ENCODE results near the gene HSFX3.
"Not testable (repeated sequence)": the region's sequence is repeated elsewhere in the genome, so short reads cannot be mapped to it uniquely, and the experiment has no call there.

Gene HSFX3

GRCh38 chrX:149551939-149552248 lies 2.2 kb upstream of the HSFX3 start:
- H3K27ac Mint-ChIP-seq, H3K27me3 Mint-ChIP-seq, H3K9me3 Mint-ChIP-seq, DNase-seq, H3K4me3 Mint-ChIP-seq, H3K4me1 Mint-ChIP-seq: not testable (repeated sequence)
- peak; percentile 78 for ATAC-seq

DNA sequence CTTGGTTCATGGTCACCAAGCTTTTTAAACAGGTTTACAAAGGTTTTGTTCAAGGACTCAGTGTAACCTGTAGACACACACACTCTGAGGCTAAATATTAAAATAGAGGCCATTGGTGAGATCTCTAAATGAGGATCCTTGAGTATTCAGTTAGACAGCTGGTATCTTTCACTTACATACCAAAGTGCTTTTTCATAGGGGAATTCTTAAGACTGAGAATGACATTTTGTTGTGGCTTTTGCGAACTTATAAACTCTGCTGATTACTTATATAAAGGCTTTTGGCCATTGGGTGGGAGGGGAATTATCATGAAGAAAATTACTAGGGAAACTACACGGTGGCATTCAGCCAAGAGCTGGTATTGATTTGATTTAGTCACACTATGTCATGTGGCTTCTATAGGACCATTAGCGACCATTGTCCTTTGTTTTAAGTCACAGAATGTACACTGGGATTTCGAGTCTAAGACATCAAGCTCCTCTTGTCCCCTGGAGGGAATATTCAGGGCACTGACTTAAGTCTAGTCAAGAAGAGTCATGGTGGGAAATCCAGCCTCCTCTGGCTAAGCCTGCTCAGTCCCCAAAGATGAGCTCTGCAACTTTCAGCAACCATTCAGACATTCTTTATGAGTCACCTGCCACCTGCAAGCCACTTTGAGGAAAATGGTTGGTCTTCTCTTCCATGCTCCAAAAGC lies 1.7 kb upstream of the HSFX3 start:
- not testable (repeated sequence) for H3K9me3 Mint-ChIP-seq

GRCh38 chrX:149550454-149550853 lies 730 bp upstream of the HSFX3 start:
- H3K4me1 Mint-ChIP-seq, H3K27ac Mint-ChIP-seq, H3K27me3 Mint-ChIP-seq, H3K4me3 Mint-ChIP-seq, H3K9me3 Mint-ChIP-seq: not testable (repeated sequence)
- ATAC-seq (peak; percentile 69), DNase-seq (peak in 1 of 2 donors; percentile 35)

More for the DNA sequence above, 1.7 kb upstream of the HSFX3 start:
- ATAC-seq = peak; percentile 78
- H3K27me3 Mint-ChIP-seq, DNase-seq, H3K4me1 Mint-ChIP-seq, H3K27ac Mint-ChIP-seq, H3K4me3 Mint-ChIP-seq: not testable (repeated sequence)

DNA sequence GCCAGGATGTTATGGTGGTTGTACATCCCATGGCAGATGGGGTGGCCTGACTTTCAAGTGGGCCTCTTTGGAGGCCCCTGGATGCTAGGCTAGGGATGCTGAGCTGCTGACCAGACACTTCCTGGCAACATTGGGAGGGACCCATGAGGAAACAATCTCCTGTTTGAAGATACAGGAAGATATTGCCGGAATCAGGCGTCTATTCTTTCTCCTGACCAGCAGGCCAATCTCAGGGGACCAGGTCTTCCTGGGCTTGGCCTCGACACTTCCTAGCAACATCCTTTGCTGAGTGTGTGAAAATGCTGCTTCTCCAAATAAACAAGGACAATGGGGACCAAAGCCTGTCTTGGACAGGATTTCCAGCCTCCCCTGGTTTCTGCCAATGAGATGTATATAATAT lies 1.9 kb downstream of the HSFX3 start:
- not testable (repeated sequence) for DNase-seq, H3K4me3 Mint-ChIP-seq, H3K9me3 Mint-ChIP-seq, H3K4me1 Mint-ChIP-seq, ATAC-seq, H3K27me3 Mint-ChIP-seq, H3K27ac Mint-ChIP-seq

DNA sequence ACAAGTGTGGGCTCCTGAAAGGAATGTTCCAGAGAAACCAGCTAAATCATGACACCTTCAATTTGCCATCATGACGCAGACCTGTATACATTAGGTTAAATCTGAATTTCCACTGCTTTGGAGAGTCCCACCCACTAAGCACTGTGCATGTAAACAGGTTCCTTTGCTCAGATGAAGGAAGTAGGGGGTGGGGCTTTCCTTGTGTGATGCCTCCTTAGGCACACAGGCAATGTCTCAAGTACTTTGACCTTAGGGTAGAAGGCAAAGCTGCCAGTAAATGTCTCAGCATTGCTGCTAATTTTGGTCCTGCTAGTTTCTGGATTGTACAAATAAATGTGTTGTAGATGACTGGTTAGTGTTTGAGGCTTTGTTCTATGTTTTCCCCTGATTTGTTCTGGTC lies 2.8 kb downstream of the HSFX3 start:
- H3K4me1 Mint-ChIP-seq, H3K27me3 Mint-ChIP-seq, H3K4me3 Mint-ChIP-seq, DNase-seq, ATAC-seq, H3K9me3 Mint-ChIP-seq, H3K27ac Mint-ChIP-seq: not testable (repeated sequence)

DNA sequence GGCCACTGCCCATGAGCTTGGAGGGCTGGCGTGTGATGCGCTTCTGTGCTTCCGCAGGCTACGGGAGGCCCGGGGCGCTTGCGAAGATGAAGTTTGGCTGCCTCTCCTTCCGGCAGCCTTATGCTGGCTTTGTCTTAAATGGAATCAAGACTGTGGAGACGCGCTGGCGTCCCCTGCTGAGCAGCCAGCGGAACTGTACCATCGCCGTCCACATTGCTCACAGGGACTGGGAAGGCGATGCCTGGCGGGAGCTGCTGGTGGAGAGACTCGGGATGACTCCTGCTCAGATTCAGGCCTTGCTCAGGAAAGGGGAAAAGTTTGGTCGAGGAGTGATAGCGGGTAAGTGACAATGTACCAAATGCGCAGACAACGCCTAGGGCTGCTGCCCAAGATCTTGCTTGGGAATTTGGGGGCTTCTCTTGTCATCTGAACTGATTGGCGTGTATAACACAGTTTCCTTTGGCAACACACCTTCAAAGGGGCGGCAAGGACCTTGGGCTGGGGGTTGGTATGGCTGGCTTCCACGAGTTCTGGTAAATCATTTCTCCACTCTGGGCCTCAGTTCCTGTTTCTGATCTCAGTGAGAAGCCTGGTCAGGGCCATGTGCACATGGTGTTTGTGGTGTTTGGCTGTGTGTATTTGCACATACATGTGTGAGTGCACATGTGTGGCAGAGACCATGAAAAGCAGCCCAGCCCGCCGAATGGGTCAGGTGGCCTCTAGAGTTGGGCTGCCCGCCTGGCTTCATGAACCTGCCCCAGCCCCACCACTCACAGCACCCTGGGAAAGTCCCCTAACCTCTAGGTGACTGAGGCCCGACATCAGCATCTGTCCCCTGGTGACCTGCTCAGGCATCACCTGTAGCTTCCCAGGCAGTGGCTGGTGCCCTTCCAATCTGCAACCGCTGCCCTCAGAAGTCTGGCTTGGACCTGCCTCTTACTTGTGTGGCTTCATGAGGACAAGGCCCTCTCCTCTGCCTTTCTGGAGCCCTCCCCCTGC lies 3.9 kb downstream of the HSFX3 start:
- DNase-seq, H3K9me3 Mint-ChIP-seq, H3K27ac Mint-ChIP-seq, H3K27me3 Mint-ChIP-seq, H3K4me1 Mint-ChIP-seq, H3K4me3 Mint-ChIP-seq, ATAC-seq: not testable (repeated sequence)

- Mint-ChIP-seq H3K4me1 (peaks cover 17% of the 10 kb centered on the region), H3K27ac (peak overlapping the region; percentile 96 to 100)
Measured at GRCh38 chrX:149541521-149542047, 8.1 kb downstream of the HSFX3 start.

DNA sequence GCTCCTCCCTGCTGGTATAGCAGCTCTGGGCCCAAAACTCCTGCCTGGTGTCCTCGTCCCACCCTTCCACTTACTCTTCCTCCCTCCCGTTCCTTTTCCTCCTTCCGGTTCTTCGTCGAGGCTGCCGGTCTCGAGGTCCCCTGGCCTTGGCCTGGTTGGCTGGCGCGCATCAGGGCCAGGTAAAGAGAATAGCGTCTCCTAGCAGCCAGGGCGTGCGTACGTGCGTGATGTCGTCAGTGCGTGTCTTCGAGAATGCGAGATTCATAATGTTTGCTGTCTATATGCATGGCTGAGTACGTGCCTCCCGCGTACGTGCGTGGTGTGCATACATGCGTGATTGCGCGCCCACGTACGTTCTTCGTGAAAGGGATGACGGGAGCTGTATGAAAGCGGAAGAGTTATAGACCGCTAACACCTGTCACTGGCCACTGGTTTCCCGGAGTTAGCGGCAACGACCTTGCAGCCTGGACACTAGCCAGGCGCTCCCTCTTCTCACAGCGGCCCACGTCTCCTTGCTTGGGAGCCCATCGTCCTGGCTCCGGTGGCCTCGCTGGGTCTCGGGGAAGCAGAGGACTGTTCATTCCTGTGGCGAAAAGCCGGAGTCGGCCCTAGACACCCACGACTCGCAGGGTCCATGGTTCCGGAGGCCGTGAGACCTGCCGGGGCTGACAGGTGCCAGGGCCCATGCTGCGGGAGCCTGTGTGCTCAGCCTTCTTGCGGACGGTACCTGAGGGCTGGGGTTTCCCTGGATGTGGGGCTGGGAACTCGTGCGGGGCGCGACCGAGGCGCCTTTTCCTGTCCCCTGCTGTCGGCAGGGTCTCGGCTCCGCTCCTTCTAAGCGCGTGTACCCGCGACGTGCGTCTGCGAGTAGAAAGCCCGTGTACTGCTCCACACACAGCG lies 8.9 kb downstream of the HSFX3 start, which contains the start of gene EOLA1:
TSS of gene EOLA1 (plus strand) at position 392 of the 900 bp plus-strand sequence. CDS start 4,619 bp downstream, outside the sequence.
- ATAC-seq (peak; percentile 90), DNase-seq (peak; percentile 84 to 92)
- H3K4me3 Mint-ChIP-seq = peak within 1 kb of the TSS; percentile 93 to 96
- peaks cover 17% of the 10 kb centered on the region for H3K4me1 Mint-ChIP-seq
- no peaks in the 10 kb centered on the region for H3K9me3 Mint-ChIP-seq
- no peaks in the 10 kb centered on the region for H3K27me3 Mint-ChIP-seq
- peak within 1 kb of the TSS; percentile 96 to 100 for H3K27ac Mint-ChIP-seq

More at GRCh38 chrX:149541521-149542047, 8.1 kb downstream of the HSFX3 start:
- Mint-ChIP-seq H3K4me3 (peak overlapping the region; percentile 88 to 93), H3K9me3 (no peaks in the 10 kb centered on the region), H3K27me3 (no peaks in the 10 kb centered on the region)
- DNase-seq (no peak), ATAC-seq (no peak)

DNA sequence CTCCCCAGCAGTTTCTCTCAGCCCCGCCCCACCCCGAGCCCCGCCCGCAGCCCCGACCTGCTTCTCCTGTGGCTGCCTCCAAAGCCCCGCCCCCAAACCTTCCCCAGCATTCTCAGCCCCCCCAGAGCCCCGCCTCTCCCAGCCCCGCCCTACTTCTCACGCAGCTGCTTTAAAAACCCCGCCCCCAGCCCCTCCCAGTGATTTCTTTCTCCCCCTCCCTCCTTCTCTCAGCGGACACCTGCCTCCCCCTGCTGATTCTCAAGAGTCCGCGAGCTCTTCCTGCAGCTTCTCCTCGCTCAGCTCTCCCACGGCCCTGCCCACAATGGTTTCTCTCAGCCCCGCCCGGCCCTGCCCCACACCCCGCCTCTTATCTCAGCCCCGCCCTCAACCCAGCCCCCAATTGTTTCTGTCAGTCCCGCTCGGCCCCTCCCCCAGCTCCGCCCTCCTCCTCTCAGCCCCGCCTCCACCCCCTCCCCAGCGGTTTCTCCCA lies 9.5 kb downstream of the HSFX3 start:
- Mint-ChIP-seq H3K9me3 (no peaks in the 10 kb centered on the region), H3K4me3 (peak overlapping the region; percentile 88 to 93), H3K27ac (peak overlapping the region; percentile 96 to 100), H3K27me3 (no peaks in the 10 kb centered on the region), H3K4me1 (peaks cover 11% of the 10 kb centered on the region)
- DNase-seq = peak; percentile 81 to 85
- ATAC-seq = peak; percentile 57

- Mint-ChIP-seq H3K27me3 (no peaks in the 10 kb centered on the region), H3K4me3 (peak overlapping the region; percentile 93 to 96), H3K27ac (peak overlapping the region; percentile 86 to 89), H3K4me1 (peaks cover 11% of the 10 kb centered on the region), H3K9me3 (no peaks in the 10 kb centered on the region)
- peak; percentile 65 for ATAC-seq
- peak; percentile 77 to 88 for DNase-seq
Measured at GRCh38 chrX:149539283-149540130, 10.2 kb downstream of the HSFX3 start.

GRCh38 chrX:149537474-149537873 lies 12.2 kb downstream of the HSFX3 start:
- H3K4me3 Mint-ChIP-seq, H3K9me3 Mint-ChIP-seq, H3K27ac Mint-ChIP-seq, DNase-seq, H3K27me3 Mint-ChIP-seq, ATAC-seq: not testable (repeated sequence)
- peaks cover 14% of the 10 kb centered on the region for H3K4me1 Mint-ChIP-seq

DNA sequence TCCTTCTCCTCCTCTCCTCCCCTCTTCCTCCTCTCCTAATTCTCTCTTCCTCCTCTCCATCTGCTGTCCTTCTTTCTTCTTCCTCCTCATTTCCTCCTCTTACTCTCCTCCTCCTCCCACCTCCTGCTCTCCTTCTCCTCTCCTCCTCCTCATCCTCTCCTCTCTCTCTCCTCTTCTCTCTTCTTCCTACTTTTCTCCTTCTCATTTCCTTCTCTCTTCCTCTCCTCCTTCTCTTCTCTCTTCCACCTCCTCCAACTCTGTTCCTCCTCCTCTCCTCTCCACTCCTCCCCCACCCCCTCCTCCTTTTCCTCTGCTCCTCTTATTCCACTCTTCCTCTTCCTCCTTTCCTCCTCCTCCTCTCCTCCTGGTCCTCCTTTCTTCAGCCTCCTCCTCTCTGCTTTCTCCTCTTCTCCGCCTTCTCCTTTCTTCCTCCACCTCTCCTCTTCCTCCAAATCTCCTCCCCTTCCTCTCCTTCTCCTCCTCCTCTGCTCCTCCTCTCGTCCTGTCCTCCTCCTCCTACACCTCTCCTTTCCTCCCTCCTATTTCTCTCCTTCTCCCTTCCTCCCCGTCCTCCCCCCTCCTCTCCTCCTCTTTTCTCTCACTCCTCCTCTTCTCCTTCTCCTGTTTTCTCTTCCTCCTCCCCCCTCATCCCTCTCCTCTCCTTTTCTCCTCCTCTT lies 14.7 kb downstream of the HSFX3 start:
- not testable (repeated sequence) for H3K27me3 Mint-ChIP-seq, H3K9me3 Mint-ChIP-seq, ATAC-seq, DNase-seq, H3K4me3 Mint-ChIP-seq, H3K27ac Mint-ChIP-seq
- H3K4me1 Mint-ChIP-seq = peaks cover 30% of the 10 kb centered on the region

DNA sequence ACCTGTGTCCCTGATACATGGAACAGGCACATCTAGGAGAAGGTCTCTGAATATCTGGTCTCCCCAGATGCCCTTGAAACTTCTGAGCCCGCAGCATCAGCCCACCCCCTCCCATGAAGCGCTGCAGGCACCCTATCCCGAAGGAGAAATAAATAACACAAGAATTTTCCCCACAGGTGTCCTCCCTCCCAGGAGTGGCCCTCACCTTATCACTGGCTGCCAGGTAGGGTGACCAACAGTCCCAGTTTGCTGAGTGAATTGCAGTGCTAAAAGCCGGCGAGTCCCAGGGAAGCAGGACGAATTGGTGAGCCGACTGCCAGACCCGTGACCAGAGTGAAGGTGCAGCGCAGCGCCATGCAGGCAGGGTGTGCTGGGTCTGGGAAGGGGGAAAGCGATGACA lies 15.7 kb downstream of the HSFX3 start:
- H3K27me3 Mint-ChIP-seq, H3K9me3 Mint-ChIP-seq, H3K4me3 Mint-ChIP-seq, H3K27ac Mint-ChIP-seq, DNase-seq, ATAC-seq: not testable (repeated sequence)
- H3K4me1 Mint-ChIP-seq = peaks cover 22% of the 10 kb centered on the region

- H3K4me3 Mint-ChIP-seq, H3K27ac Mint-ChIP-seq, ATAC-seq, H3K27me3 Mint-ChIP-seq, DNase-seq, H3K9me3 Mint-ChIP-seq: not testable (repeated sequence)
- peaks cover 19% of the 10 kb centered on the region for H3K4me1 Mint-ChIP-seq
Measured at GRCh38 chrX:149532868-149533267, 16.9 kb downstream of the HSFX3 start.
